Natural killer cell (primary cell): ENCODE data around the gene STAT4. TPM values are rescaled to one million over a fixed set of nuclear protein-coding genes. Genes with fewer than 3 reads are reported as not detected.
A peak's percentile ranks its signal among the peaks of the same experiment; 100 is the strongest.

Experiments used
- ATAC-seq, 3 donors: fragments of 150-1000 bp in 2 of 3; fragments of 200-7000 bp in 1 of 3; cut with Tn5 transposase; 1 replicate in 1 of 3; 2 replicates in 2 of 3; pipeline ENCODE4 v1.10.0; 2021; ENCODE audit warnings: mild to moderate bottlenecking in 2 of 3, moderate library complexity in 2 of 3
- DNase-seq, 2 donors: peaks; one replicate each; pipeline versions ENCODE4 v3.0.0 to v3.0.0-alpha.2; 2013 to 2021; ENCODE audit warnings: mixed read lengths in 1 of 2
- H3K27ac ChIP-seq: one replicate; pipeline ENCODE4 v1.5.1; 2013; ENCODE audit warnings: mild to moderate bottlenecking, low read length
- H3K27me3 ChIP-seq: one replicate; pipeline ENCODE4 v1.6.1; 2013; ENCODE audit warnings: low read length; ENCODE audit not compliant: control insufficient read depth, insufficient read depth
- H3K36me3 ChIP-seq: one replicate; pipeline ENCODE4 v1.6.1; 2013; ENCODE audit warnings: low read length; ENCODE audit not compliant: control insufficient read depth, insufficient read depth
- H3K4me1 ChIP-seq: one replicate; pipeline ENCODE4 v1.6.1; 2013; ENCODE audit warnings: low read length; ENCODE audit not compliant: control insufficient read depth, insufficient read depth
- H3K4me3 ChIP-seq: one replicate; pipeline ENCODE4 v1.5.1; 2013; ENCODE audit warnings: low read length
- H3K9me3 ChIP-seq: one replicate; pipeline ENCODE4 v1.6.1; 2013; ENCODE audit warnings: low read length; ENCODE audit not compliant: control insufficient read depth, insufficient read depth
- H3K27ac Mint-ChIP-seq, 2 donors: one replicate each; pipeline ENCODE4 v1.8.0; 2022; ENCODE audit warnings: mild to moderate bottlenecking in 2 of 2, mixed read lengths in 2 of 2, moderate library complexity in 1 of 2
- H3K27me3 Mint-ChIP-seq, 2 donors: one replicate each; pipeline ENCODE4 v1.8.0; 2022; ENCODE audit warnings: low read depth in 2 of 2, mixed read lengths in 2 of 2
- H3K36me3 Mint-ChIP-seq: one replicate; pipeline ENCODE4 v1.8.0; 2022; ENCODE audit warnings: mixed read lengths
- H3K4me1 Mint-ChIP-seq, 2 donors: one replicate each; pipeline ENCODE4 v1.8.0; 2022; ENCODE audit warnings: mixed read lengths in 2 of 2
- H3K4me3 Mint-ChIP-seq: one replicate; pipeline ENCODE4 v1.8.0; 2022; ENCODE audit warnings: mild to moderate bottlenecking, moderate library complexity, mixed read lengths
- H3K9me3 Mint-ChIP-seq, 2 donors: one replicate each; pipeline ENCODE4 v1.8.0; 2022; ENCODE audit warnings: mixed read lengths in 2 of 2
- CTCF ChIP-seq: fragments of 200-600 bp; IDR thresholded peaks from one replicate; pipeline ENCODE4 v1.8.0; 2022; ENCODE audit warnings: antibody characterized with exemption
- WGBS: methylation state at CpG from one replicate; pipeline ENCODE4 v1.1.7; 2013; ENCODE audit warnings: missing lambda C conversion rate; ENCODE audit not compliant: insufficient coverage; 5-methylcytosine and 5-hydroxymethylcytosine counted together
- intact Hi-C: fragments of 100-400 bp; cut with micrococcal nuclease; formaldehyde crosslinking; loops from one replicate; pipeline ENCODE4 v1.14.2; 2022
- total RNA-seq, 4 donors: library from RNA; stranded (reverse); fragments of 120-200 nt in 1 of 4; gene quantifications; one replicate each; pipeline versions ENCODE4 v1.2.3 to v1.2.4, GENCODE V29; 2013 to 2022

STAT4 gene
- total RNA-seq, 3 donors from 2014 or later (not counting 1 experiment from before 2014, with no cell fraction given): 264 to 339 (median 304) TPM

GRCh38 chr2:191117341-191117740 lies 33.5 kb downstream of the STAT4 start:
- DNase-seq: no peak
- H3K27me3 ChIP-seq: no peaks in the 10 kb centered on the region
- Mint-ChIP-seq H3K27me3 (no peaks in the 10 kb centered on the region), H3K4me3 (peak overlapping the region; percentile 13), H3K4me1 (peaks cover 74 to 89% of the 10 kb centered on the region in 2 donors), H3K9me3 (no peaks in the 10 kb centered on the region), H3K27ac (peak overlapping the region; percentile 95 to 98), H3K36me3 (peaks cover 8% of the 10 kb centered on the region)
- H3K9me3 ChIP-seq: no peaks in the 10 kb centered on the region
- no peak overlapping the region for H3K4me3 ChIP-seq
- no peak for TF ChIP-seq CTCF
- 96% methylated on average over 2 of the region's 3 CpGs for WGBS
- H3K27ac ChIP-seq: no peak overlapping the region
- peaks cover 19% of the 10 kb centered on the region for H3K4me1 ChIP-seq
- ATAC-seq: no peak
- intact Hi-C loops: no loop called here
- H3K36me3 ChIP-seq: peaks cover 22% of the 10 kb centered on the region

- H3K4me3 ChIP-seq: no peak overlapping the region
- H3K9me3 ChIP-seq: no peaks in the 10 kb centered on the region
- H3K36me3 ChIP-seq: peaks cover 28% of the 10 kb centered on the region
- Mint-ChIP-seq H3K9me3 (no peaks in the 10 kb centered on the region), H3K4me1 (peaks cover 74 to 80% of the 10 kb centered on the region in 2 donors), H3K27ac (peak overlapping the region; percentile 95 to 98), H3K4me3 (peak overlapping the region; percentile 78), H3K36me3 (peaks cover 8% of the 10 kb centered on the region), H3K27me3 (no peaks in the 10 kb centered on the region)
- H3K27me3 ChIP-seq: no peaks in the 10 kb centered on the region
- intact Hi-C loops: loop anchor here (2.0 kb wide), 1 partner anchor 65 kb away; no protein-coding TSS in a partner anchor
- WGBS: 100% methylated on average over 1 of the region's 2 CpGs
- DNase-seq: peak in 1 of 2 donors; percentile 30
- peak overlapping the region; percentile 100 for H3K27ac ChIP-seq
- H3K4me1 ChIP-seq: peaks cover 28% of the 10 kb centered on the region
- ATAC-seq: peak; percentile 20 to 40 (median 34)
- TF ChIP-seq CTCF: no peak
These were observed 35.0 kb downstream of the STAT4 start for GRCh38 chr2:191115804-191116203.

GRCh38 chr2:191115391-191115790 lies 35.4 kb downstream of the STAT4 start:
- H3K27me3 Mint-ChIP-seq: no peaks in the 10 kb centered on the region
- H3K27ac ChIP-seq: peak overlapping the region; percentile 100
- H3K36me3 Mint-ChIP-seq: peaks cover 8% of the 10 kb centered on the region
- H3K4me3 ChIP-seq: no peak overlapping the region
- DNase-seq (peak; percentile 48 to 82), ATAC-seq (peak; percentile 59 to 81 (median 71))
- peaks cover 75 to 76% of the 10 kb centered on the region in 2 donors for H3K4me1 Mint-ChIP-seq
- intact Hi-C loops: loop anchor here (2.0 kb wide), 1 partner anchor 65 kb away; no protein-coding TSS in a partner anchor
- peak overlapping the region; percentile 95 to 98 for H3K27ac Mint-ChIP-seq
- peaks cover 28% of the 10 kb centered on the region for H3K4me1 ChIP-seq
- H3K27me3 ChIP-seq: no peaks in the 10 kb centered on the region
- H3K9me3 ChIP-seq: no peaks in the 10 kb centered on the region
- H3K9me3 Mint-ChIP-seq: no peaks in the 10 kb centered on the region
- no peak for TF ChIP-seq CTCF
- peak overlapping the region; percentile 78 for H3K4me3 Mint-ChIP-seq
- peaks cover 28% of the 10 kb centered on the region for H3K36me3 ChIP-seq
- 17% methylated on average over 3 of the region's 3 CpGs for WGBS
